Anterior cingulate cortex (tissue), 58 donors: Measurements from ENCODE around the gene PIK3C2A.

Source experiments
- DNase-seq, 58 donors: peaks; one replicate each; lab custom pipeline; 2025; lab: John Stamatoyannopoulos, UW

PIK3C2A gene

DNA sequence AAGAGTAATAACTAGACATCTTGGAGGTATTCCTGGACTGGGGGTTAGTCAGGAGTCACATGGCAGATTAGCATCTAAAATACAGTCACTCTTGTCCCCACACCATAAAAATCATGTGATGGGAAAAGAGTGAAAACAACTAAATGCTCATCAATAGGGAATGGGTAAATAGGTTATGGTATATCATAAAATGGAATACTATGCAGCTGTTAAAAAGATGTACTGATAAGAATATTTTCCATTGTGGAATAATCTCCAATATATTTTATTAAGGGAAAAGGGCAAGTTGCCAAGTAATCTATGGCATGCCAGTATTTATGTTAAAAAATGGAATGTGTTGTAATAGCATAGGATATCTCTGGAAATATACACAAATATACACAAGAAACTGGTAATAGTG is 6.6 kb upstream of the PIK3C2A start:
- DNase-seq, result no peak

DNA sequence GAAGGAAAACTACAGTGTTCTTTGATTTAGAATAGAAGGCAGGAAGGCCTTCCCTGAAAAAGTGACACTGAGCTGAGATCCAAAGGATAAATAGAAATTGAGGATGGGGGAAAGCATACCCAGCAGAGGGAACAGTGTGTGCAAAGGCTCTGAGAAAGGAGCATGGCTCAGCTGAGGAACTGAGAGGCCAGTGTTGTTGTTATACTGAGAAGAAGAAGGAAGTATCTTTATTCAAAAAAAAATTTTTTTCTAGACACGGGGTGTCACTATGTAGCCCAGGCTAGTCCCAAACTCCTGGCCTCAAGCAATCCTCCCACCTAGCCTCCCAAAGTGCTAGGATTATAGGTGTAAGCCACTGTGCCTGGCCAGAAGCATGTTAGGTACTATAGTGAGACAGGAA is 3.5 kb upstream of the PIK3C2A start:
- no peak for DNase-seq

DNA sequence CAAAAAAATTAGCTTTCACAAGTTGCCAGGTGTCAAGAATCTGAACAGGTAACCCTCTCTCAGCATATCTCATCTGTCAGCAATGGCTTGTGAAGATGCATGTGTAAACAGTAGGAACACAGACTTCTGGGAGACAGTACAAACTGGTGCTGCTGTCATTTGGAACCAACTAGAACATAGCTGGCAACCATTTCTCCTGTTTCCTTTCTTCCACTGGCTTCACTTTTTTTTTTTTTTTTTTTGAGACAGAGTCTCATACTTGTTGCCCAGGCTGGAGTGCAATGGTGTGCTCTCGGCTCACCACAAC is 2.1 kb upstream of the PIK3C2A start:
- no peak for DNase-seq

DNA sequence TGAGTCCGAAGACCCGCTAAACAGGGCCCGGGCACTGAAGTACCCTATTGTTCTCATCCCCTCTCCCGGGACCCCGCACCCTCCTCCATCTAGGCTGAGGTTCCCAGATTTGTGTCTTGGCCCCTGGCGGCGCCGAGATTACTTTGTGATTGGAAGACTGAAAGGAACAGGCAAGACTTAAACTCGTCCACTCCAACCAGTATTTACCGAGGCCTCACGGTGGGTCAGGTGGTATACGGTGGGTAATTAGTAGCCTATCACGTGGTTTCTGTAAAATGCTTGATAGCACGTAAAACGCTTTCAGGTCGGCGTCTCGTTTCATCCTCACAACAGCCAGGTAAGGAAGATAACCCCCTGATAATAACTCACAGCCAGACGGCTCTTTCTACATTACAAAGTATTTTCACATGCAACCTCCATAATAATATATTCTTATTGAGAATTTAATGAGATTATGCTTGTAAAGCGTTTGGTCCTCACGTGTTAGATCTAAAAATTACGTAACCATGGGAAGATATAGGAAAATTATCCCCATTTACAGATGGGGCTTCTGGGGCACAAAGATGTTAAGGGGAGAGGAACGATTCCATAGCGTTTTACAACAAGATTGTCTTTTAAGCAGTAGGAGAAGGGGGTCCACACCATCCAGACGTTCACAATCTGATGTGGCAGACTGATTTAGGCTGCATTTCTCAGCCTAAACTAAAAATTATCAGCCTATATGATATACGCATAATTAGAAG is 642 bp upstream of the PIK3C2A start:
- DNase-seq, result peak in 28 of 58 donors; percentile 29 to 82 (median 60)

DNA sequence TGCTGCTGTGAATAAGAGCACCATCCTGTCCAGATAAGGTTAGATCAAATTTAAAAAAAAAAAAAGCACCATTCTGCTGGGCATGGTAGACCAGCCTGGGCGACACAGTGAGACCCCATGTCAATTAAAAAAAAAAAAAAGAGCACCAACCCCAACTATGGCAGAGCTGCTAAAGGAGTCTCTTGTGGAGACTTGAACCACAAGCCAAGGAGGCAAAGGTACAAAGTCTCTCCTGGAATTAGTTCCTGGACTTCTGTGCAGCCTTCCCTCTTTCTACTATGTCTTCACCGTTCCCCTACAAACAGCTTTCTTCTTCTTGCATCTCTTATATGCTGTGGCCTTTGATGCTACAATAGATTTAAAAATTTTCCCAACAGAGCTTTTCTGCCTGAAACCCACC is 1.3 kb downstream of the PIK3C2A start:
- DNase-seq, result no peak

DNA sequence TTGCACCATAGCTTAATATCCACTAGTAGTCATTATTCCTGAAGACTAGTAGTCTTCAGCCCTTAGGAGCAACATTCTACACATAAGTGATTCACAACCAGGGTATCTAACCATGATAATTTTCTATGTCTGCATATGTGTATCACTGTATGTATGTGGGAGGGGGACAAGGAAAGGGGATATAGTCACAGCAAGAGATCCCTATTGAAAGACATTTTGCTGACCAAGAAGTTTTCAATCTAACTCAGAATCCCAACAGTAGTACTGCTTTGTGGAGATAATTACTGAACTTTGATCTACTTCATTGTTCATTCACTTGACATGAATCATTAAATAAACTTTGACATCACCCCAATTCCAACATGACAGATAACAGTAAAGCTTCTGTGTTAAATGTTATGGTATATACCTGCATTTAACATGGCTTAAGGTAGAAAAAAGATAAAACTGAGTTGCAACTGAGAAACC is 10.3 kb downstream of the PIK3C2A start:
- DNase-seq, result no peak

DNA sequence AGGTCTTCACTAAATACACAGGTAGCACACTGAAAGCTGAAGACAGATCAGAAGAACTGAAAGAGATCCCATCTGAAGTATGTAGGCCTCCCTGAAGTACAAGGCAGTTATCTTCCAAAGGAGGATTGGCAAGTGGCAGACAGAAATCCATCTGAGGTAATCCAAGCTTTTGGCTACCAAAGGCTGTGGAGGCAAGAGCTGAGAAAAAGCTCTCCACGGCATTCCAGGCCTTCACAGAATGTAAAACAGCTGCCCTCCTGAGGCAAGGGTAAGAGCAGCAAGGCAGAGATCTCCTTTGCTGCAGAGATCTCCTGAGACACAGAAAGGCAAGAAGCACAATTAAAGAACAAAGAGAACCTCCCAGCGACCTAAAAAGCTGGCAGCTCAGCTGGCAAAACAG is 19.1 kb downstream of the PIK3C2A start:
- no peak for DNase-seq

DNA sequence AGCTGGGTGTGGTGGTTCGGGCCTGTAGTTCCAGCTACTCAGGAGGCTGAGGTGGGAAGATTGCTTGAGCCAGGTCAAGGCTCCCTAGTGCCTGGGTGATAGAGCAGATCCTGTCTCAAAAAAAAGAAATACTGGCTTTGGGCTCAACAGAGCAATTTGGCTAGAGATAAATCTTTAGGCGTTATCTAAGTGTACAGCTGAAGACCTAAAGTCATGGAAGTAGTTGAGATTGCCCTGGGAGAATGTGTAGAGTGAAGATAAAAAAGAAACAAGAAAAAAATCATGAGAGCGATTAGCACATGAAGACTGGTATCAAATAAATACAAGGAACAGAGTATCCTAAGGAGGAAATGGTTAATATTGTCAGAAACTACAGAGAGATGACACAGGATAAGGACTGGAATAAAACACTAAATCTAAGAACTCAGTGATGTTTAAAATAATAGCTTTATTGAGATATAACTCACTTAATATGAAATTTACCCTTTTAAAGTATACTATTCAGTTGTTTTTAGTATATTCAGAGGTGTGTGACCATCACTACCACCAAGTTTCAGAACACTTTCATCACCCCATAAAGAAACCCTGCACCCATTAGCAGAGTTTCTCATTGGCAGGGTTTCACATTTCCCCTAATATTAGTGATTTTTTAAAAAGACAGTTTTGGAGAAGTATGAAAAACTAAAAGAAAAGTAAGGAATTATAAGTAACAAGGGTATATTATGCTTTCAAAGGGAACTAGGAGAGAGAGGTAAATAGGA is 20.7 kb downstream of the PIK3C2A start:
- DNase-seq, result no peak

DNA sequence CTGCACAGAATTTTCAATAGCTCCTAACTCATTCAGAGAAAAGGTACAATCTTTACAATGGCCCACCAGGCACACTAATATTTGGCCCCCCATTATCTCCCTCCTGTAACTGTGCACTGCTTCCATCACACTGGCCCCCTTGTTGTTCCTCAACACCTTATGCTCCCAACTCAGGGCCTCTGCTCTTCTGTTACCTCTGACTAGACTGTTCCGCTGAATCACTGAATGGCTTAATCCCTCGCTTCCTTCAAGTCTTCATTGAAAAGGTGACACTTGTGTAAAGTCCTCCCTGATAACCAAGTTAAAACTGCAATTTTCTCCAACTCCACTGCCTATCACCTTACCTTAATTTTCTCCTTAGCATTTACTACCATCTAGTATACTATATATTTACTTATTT is 21.8 kb downstream of the PIK3C2A start:
- no peak for DNase-seq

GRCh38 chr11:17184882-17185587 is 22.8 kb downstream of the PIK3C2A start:
- no peak for DNase-seq

DNA sequence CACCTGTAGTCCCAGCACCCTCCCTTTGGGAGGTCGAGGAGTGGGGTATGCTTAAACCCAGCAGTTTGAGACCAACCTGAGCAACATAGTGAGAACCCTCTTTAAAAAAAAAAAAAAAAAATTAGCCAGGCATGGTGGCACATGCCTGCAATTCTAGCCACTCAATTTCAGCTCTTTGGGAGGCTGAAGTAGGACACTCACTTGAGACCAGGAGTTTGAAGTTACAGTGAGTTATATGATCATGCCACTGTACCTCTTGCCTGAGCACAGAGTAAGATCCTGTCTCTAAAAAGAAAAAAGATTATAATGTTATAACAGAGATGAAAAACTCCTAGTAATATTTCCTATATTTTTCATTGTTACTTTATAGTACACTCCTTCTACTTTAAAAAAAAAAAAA is 23.9 kb downstream of the PIK3C2A start:
- DNase-seq, result no peak

DNA sequence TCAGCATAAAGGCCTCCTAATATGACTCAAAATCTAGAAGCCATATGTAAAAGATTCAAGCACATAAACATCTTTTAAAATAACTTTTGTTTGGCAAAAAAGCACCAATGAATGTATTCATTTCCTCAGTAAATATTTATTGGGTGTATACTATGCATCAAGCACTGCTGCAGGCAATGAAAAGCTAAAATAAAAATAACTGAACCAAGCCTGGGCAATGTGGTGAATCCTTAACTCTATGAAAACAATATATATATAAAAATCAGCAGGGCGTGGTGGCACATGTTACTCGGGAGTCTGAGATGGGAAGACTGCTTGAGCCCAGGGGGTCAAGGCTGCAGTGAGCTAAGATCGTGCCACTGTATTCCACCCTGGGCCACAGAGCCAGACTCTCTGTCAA is 27.8 kb downstream of the PIK3C2A start:
- DNase-seq, result no peak

GRCh38 chr11:17173332-17173731 is 34.5 kb downstream of the PIK3C2A start:
- DNase-seq, result no peak

GRCh38 chr11:17171916-17172315 is 35.9 kb downstream of the PIK3C2A start:
- no peak for DNase-seq

- DNase-seq, result no peak
Measured at GRCh38 chr11:17171343-17171742, 36.4 kb downstream of the PIK3C2A start.

DNA sequence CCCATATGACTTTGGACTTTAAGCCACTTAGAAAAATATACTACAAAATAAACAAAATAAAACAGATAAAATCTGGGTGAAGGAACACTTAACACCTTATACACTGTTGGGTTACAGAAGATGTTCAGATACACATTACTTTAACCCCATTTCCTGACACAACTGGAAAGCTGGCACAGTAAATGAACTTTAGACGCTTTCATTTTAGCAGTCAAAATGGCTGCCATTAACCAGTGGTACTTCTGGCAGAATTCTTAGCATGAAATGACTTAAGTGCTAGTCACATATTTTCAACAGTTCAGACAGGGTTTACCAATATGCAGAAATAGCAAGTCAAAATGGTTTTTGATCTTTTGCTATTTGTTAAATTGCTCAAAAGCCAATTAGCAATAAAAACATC is 37.9 kb downstream of the PIK3C2A start:
- DNase-seq, result no peak

- DNase-seq, result no peak
Measured at GRCh38 chr11:17165247-17165890, 42.4 kb downstream of the PIK3C2A start.

GRCh38 chr11:17164361-17165246 is 43.2 kb downstream of the PIK3C2A start:
- DNase-seq, result no peak

DNA sequence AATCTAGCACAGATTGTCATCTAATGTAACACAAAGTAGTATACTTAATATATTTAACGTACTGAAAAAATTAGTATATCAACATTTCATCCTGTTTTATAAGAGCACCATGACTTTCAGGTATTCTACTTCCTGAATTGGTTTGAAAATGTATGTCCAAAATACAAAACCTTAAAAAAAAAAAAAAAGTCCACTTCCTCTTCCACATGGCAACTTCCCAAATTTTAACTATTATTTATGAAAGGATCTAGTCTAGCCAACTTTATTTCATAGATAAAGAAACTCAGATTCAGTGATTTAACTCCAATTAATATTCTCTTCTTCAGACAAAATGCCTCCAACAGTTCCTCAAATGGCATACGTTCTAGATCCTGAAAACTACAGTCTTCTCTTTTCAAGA is 44.0 kb downstream of the PIK3C2A start:
- no peak for DNase-seq

DNA sequence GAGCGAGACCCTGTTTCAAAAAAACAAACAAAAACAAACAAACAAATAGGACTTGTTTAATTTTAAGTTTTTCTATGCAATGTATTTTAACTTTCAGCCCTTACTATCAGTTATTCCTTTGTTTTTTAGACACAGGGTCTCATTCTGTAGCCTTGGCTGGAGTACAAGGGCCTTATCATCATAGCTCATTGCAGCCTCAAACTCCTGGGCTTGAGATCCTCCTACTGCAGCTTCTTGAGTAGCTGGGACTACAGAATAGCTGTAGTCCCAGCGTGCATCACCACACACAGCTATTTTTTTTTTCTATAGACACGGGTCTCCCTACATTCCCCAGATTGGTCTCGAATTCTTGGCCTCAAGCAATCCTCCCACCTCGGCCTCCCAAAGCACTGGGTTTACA is 44.5 kb downstream of the PIK3C2A start:
- DNase-seq, result no peak
